BJ (cell line): ENCODE data around the gene SMYD3. TPM values are rescaled to one million over a fixed set of nuclear protein-coding genes. Genes with fewer than 3 reads are reported as not detected.

Experiments used
- CTCF ChIA-PET: fragments of 350-600 bp; formaldehyde crosslinking; extraction: SDS; loops from one replicate; lab custom pipeline; 2021; ENCODE audit warnings: antibody characterized with exemption, inconsistent platforms; lab: Yijun Ruan, JAX
- POLR2A ChIA-PET: fragments of 300-600 bp; sonication (Branson Sonifier 250); formaldehyde crosslinking; extraction: SDS; loops from one replicate; lab custom pipeline; 2021; ENCODE audit warnings: antibody characterized with exemption; lab: Charles Lee
- DNase-seq: peaks from one replicate; pipeline ENCODE4 v3.0.0-alpha.2; 2011; ENCODE audit warnings: low read depth
- H3K27me3 ChIP-seq: 2 replicates; pipeline ENCODE4 v1.6.0; 2011; ENCODE audit warnings: low read length; ENCODE audit not compliant: control insufficient read depth, insufficient read depth
- H3K36me3 ChIP-seq: 2 replicates; pipeline ENCODE4 v1.5.1; 2011; ENCODE audit warnings: low read length; ENCODE audit not compliant: control insufficient read depth, insufficient read depth
- H3K4me3 ChIP-seq: 2 replicates; pipeline ENCODE4 v1.5.1; 2011; ENCODE audit warnings: low read depth, mild to moderate bottlenecking, control low read depth, low read length
- polyA plus RNA-seq: library from polyadenylated mRNA; depleted of rRNA; stranded (reverse); fragments of >200 nt; gene quantifications from 2 replicates; pipeline ENCODE4 v1.2.3, GENCODE V29; 2011
- TF ChIP-seq, protein P1 (sequence below): IDR thresholded peaks from 2 replicates; pipeline ENCODE4 v1.5.1; 2011; ENCODE audit warnings: low read depth, mild to moderate bottlenecking, control low read depth, inconsistent platforms, low read length, moderate library complexity; ENCODE audit not compliant: insufficient read depth

The SMYD3 gene
- polyA plus RNA-seq, 1 experiment = 26.1 TPM

DNA sequence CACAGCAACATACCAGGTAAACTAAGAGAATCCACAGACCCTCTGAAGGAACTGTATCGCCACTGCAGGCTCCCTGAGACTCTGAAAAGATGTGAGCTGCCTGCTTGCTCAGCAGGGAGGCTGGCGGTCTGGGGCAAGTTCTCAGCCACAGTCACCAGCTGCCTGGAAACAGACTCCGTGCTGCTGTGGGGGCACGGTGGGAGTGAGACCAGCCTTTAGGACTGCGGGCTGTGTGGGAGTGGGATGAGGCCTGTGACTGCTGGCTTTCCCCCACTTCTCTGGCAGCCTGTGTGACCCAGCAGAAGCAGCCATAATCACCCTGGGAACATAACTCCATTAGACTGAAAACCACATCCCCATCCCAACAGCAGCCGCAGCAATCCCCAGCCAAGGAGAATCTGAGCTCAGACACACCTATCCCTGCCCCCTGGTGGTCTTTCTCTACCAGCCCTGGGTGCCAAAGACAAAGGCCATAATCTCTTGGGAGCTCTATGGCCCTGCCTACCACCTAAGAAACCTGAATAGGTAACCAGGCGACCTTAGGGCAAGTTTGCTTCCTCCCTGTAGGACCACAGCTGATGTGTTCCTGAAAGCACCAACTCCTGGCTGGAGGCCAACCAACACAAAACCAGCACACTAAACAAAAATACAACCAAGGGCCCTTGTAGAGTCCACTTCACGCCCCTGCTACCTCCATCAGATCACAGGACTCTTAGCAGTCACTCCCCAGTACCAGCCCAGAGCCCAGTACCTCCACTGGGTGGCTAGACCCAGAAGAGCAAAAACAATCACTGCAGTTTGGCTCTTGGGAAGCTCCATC is 151.5 kb downstream of the SMYD3 start:
- Histone ChIP-seq H3K27me3 (no peaks in the 10 kb centered on the region), H3K4me3 (no peak overlapping the region), H3K36me3 (no peaks in the 10 kb centered on the region)
- DNase-seq = no peak
- ChIA-PET CTCF (no interaction called here), POLR2A (no interaction called here)
- TF ChIP-seq, protein P1, sequence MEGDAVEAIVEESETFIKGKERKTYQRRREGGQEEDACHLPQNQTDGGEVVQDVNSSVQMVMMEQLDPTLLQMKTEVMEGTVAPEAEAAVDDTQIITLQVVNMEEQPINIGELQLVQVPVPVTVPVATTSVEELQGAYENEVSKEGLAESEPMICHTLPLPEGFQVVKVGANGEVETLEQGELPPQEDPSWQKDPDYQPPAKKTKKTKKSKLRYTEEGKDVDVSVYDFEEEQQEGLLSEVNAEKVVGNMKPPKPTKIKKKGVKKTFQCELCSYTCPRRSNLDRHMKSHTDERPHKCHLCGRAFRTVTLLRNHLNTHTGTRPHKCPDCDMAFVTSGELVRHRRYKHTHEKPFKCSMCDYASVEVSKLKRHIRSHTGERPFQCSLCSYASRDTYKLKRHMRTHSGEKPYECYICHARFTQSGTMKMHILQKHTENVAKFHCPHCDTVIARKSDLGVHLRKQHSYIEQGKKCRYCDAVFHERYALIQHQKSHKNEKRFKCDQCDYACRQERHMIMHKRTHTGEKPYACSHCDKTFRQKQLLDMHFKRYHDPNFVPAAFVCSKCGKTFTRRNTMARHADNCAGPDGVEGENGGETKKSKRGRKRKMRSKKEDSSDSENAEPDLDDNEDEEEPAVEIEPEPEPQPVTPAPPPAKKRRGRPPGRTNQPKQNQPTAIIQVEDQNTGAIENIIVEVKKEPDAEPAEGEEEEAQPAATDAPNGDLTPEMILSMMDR = no peak

DNA sequence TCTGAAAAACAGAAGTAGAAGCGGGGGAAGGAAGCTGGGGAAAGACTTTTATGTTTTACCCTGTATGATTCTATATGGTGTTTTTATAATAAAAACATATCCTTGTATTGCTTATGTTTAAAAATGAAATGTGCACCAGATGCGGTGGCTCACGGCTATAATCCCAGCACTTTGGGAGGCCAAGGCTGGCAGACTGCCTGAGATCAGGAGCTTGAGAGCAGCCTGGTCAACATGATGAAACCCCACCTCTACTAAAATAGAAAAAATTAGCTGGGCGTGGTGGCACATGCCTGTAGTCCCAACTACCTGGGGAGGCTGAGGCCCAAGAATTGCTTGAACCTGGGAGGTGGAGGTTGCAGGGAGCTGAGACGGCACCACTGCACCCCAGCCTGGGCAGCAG is 155.4 kb downstream of the SMYD3 start:
- H3K4me3 ChIP-seq = no peak overlapping the region
- POLR2A ChIA-PET = no interaction called here
- DNase-seq = no peak
- CTCF ChIA-PET = no interaction called here
- no peaks in the 10 kb centered on the region for H3K27me3 ChIP-seq
- no peaks in the 10 kb centered on the region for H3K36me3 ChIP-seq
- TF ChIP-seq, protein P1 = no peak

DNA sequence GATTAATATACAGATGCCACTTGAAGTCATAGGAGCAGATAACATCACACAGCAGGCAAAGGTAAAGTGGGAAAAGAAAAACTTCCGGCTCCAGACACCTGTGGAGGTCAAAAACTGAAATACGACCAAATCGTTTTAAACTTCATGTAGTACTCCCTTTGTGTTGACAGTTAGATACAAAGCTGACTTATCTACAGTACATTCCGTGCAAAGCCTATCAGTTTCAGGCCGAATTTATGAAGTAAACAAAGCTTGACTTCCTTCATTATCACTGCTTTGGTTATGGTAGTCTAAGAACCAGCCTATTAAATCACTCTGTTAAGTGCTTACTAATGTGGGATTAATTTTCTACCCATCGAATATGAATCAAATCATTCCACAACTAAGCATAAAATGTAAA is 156.3 kb downstream of the SMYD3 start:
- TF ChIP-seq, protein P1 = no peak
- no peak overlapping the region for H3K4me3 ChIP-seq
- ChIA-PET POLR2A (no interaction called here), CTCF (no interaction called here)
- H3K27me3 ChIP-seq = no peaks in the 10 kb centered on the region
- H3K36me3 ChIP-seq = no peaks in the 10 kb centered on the region
- no peak for DNase-seq

DNA sequence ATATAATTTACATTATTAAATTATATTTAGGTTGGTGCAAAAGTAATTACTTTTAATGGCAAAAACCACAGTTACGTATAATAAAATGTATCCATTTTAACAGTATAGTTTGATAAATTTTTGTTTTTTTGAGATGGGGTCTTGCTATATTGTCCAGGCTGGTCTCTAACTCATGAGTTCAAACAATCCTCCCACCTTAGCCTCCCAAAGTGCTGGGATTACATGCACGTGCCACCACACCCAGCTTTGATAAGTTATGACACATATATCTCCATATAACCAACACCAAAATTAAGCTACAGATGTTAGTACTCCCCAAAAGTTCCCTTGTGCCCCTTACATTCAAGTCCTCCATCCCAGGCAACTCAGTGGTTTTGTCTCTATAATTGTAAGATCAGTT is 163.1 kb downstream of the SMYD3 start:
- TF ChIP-seq, protein P1 = no peak
- ChIA-PET POLR2A (no interaction called here), CTCF (no interaction called here)
- Histone ChIP-seq H3K27me3 (no peaks in the 10 kb centered on the region), H3K4me3 (no peak overlapping the region), H3K36me3 (no peaks in the 10 kb centered on the region)
- DNase-seq = no peak

DNA sequence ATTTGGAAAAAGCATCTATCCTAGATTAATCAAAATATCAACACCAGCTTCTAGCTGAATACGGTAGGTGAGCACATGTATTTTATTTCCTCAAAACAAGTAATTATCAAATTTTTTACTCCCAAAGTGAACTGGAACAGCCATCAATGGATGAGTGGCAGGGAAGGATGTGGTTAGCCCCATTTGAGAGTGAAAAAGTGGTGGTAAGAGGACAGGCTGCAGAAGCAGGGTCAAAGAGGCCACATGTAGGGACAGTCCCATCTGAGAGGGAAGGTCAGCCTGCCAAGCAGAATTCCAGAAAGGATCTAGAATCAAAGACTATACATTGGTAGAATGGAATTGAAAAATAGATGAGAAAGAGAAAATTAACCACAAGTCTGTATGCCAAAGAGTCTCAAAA is 163.8 kb downstream of the SMYD3 start:
- CTCF ChIA-PET = no interaction called here
- TF ChIP-seq, protein P1 = no peak
- Histone ChIP-seq H3K27me3 (no peaks in the 10 kb centered on the region), H3K4me3 (no peak overlapping the region), H3K36me3 (no peaks in the 10 kb centered on the region)
- POLR2A ChIA-PET = no interaction called here
- no peak for DNase-seq
